Activated CD4-positive, alpha-beta T cell treated with anti-CD3 and anti-CD28 coated beads for 4 hours (primary cell): Measurements from ENCODE around the gene FKBP5.

Experiments used
- DNase-seq, 2 donors: peaks; one replicate each; pipeline ENCODE4 v3.0.0-alpha.2; 2020

The FKBP5 gene

DNA sequence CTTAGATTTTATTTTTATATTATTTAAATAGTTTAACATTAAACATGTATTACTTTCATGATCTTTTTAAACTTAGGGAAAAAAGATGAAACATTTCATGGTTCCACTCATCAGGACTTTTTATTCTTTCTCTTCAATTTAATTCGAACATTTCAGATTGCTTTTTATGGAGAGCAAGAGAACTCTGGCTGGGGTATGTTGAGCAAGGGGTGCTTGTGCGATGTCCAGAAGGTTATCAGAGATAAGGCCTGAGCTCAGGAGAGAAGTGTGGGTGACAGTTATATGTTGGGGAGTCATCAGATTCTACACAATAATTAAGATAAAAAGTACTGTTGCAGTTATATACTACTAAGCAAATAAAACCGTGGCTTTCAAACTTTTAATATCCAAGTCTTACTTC, 37.5 kb downstream of the FKBP5 start:
- no peak for DNase-seq

DNA sequence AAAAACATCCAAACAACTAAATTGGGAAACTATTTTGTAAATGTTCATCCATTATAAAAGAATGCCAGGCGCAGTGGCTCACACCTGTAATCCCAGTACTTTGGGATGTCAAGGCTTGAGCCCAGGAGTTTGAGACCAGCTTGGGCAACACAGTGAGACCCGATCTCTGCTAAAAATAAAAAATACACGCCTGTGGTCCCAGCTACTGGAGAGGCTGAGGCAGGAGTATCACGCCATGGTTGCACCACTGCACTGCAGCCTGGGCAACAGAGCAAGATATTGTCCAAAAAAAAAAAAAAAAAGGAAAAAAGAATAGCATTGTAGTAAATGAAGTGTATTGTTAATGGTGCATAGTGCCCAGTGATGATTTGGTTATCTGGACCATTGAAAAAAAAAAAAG, 38.7 kb downstream of the FKBP5 start:
- no peak for DNase-seq

DNA sequence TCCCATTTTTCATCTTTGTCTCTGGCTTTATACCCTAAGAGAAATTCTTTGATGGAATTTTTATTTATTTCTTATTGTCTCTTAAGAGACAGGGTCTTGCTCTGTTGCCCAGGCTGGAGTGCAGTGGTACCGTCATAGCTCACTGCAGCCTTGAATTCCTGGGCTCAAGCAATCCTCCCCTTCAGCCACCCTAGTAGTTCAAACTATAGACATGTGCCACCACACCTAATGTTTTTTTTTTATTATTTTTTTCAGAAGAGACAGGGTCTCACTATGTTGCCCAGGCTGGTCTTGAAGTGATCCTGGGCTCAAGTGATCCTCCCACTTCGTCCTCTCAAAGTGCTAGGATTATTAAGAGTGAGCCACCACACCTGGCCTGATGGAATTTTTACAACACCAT, 40.5 kb downstream of the FKBP5 start:
- DNase-seq: no peak

DNA sequence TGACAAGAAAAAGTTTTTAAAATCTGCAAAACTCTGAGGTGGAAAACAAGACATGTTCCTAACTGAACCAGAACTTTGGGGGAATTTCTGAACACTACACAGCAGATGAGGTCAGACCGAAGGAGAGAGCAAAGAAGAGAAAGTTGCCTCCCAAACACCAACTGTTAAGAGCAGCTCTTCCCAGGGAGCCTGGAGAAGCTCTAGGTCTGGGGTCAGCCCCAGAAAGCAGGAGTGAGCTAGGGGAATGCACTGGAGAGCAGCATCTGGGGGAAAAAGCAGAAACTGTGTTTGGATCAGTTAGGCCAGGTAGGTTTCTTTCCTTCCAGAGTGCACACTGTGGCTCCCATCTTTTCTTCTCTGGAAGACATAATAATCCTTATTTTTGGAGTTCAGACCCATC, 41.3 kb downstream of the FKBP5 start:
- DNase-seq: no peak

DNA sequence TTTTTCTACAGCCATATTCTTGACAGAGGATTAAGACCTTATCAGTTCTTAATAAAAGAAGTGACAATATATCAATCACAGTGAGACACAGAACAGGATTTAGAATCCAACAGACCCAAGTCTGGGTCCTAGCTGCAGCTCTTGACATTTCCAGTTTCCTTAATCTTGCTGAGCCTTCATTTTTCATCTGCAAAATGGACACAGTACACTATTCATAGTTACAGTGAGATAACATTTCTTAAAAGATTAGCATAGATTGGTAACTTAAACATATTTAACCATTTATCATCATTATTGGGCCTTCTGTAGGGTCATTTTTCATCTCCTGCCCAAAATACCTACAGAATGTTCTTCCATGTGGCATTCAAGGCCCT, 45.6 kb downstream of the FKBP5 start:
- no peak for DNase-seq

DNA sequence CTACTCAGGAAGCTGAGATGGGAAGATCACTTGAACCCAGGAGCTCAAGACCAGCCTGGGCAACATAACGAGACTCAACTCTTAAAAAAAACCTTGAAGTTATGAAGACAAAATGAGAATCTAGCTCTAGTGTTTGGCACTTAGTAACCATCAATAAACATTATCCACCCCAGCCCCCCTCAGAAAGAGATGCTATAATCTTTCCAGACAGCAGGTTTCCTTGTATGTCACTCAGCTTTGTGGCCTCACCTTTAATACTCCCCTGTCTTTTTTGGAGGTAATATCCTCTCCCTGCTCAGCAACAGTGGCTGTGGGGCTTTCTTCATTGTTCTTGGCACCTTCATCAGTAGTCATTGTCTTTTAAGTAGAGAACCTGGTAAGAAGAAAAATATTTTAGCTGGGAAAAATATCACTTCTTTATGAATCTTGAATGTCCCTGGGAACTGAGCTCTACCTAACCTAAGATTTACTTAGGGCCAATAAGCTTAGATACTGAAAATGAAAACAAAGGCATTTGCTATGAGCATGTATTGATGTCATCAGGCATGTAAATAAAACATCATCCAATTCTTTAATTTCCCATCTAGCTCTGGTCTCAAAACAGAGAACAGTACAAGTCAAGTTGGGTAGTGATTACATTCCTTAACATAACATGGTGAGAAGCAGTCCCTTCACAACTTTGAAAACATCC, 46.1 kb downstream of the FKBP5 start:
- DNase-seq: no peak

DNA sequence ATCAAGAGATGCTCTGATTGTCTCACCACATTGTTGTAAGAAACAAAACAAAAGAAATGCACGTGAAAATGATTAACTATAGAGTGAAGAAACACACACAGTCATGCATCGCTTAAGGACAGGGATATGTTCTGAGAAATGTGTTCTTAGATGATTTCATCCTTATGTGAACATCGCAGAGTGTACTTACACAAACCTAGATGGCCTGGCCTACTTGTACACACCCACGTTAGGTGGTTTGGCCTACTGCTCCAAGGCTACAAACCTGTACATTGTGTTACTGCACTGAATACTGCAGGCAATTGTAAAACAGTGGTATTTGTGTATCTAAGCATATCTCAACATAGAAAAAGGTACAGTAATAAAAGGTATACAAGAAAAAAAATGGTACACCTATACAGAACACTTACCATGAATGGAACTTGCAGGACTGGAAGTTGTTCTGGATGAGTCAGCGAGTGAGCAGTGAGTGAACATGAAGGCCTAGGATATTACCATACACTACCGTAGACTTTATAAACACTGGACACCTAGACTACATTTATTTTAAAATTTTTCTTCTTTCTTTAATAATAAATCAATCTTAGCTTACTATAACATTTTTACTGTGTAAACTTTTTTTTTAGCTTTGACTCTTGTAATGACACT, 48.6 kb downstream of the FKBP5 start:
- DNase-seq: no peak

DNA sequence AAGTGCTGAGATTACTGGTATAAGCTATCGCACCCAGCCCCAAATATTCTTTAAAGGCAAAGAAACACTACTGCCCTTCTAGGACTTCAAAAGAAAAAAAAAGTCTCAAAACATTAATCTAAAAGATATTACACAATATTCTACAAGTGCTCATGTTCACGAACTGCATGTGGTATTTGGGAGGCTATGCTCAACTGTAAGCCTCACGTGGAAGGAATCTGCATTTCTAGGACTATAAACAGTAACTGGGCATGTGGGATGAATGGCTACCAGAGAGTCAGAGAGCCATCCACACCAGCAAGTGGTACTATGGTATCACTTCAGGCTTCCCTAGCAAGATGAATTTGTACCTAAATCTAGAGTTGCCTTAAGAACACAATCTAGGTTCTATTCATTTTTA, 50.0 kb downstream of the FKBP5 start:
- DNase-seq: no peak

DNA sequence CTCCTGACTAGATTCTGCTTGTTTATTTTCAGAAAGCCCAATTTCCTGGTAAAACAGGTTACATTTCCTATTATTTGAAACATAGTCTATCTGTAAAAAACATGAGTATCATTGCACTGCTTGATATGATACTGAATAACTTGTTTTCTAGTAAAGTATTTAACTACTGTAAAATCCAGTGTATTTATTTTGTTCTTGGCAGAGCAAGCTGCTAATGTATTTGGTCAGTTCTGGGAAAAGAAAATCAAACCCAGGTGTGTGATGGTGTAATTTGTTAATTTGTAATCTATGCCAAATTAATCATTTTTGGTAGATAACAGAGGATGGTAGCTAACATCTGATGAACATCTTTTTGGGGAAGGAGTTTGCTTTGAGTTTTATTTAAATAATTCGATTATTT, 50.8 kb downstream of the FKBP5 start:
- no peak for DNase-seq

DNA sequence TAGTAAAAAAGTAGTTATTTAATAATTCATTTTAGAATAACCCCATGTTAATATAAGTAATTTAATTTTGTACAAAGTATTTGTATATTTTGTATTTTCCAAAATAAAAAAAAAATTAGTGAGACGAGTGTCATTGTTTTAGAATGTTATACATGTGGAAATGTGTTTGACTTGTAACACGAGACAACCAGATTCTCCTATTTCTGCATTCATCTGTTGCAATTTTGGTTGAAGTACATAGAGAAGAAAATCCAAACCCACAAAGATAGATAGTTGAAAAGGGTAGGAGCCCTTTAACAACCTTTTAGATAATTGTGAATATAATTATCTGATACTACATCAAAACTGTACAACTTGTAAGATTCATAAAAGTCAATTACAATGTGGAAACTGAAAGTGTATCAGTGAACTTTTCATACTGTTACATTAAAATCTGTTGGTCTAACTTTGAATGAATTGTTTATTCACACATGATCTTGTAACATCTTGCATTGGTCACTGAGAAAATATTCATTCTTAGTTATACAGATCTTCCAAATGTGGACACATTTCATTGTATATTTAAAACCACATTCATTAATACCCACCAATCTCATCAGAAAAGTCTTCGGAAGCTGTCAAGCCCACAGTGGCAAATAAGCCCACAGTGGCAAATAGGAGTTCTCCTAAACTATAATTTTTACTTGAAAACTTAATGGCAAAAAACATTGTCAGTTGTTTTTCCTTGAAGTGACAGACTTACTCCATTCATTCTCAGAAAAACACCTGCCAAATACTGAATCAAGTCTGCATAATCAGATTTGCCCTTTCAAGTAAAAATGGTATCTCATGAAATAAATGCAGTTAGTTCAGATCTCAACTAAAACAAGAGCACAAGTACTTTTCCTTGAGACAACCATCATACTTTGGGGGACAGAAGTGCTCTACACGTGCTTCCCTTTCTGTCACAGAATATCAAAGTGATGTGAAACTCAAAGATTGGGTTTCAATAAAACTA, 52.8 kb downstream of the FKBP5 start:
- DNase-seq: no peak

DNA sequence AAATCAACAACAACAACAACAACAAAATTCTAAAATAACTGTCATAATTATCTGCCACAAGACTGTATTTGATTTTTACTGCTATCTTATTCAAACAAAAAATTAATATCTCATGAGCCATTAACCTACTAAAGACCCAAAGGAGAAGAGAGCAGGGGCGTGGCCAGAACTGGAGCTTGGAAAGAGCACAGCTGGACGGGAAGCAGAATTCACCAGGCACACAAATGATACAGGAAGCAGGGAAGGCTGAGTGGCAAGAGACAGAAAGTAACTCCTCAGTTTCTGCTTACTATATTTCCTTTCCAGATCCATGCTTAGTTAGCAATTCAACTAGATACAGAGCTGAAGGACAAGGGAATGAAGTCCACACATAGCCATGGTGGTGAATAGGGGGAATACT, 54.4 kb downstream of the FKBP5 start:
- DNase-seq: no peak

DNA sequence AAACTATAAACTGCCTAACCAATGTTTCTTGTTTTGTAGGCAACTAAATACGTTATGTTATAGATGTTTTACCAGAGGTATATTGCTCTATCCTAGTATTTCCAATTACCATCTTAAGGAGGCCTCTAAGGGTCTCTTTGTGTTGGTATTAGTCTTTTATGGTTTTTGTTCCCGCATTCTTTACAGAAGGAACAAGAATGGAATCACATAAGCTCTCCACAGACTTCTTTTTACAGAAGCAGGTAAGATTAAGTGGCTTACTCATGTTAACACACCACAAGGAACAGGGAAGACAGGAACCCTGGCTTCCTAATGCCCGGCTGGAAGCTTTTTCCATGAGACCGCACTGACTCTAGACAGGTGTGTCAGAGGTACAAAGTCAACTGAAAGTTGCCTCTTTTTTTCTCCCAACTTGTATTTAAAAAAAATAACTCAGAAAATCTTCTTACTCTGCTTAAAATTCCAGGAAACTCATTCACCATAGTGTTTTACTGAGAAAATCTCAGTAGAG, 55.1 kb downstream of the FKBP5 start:
- no peak for DNase-seq

DNA sequence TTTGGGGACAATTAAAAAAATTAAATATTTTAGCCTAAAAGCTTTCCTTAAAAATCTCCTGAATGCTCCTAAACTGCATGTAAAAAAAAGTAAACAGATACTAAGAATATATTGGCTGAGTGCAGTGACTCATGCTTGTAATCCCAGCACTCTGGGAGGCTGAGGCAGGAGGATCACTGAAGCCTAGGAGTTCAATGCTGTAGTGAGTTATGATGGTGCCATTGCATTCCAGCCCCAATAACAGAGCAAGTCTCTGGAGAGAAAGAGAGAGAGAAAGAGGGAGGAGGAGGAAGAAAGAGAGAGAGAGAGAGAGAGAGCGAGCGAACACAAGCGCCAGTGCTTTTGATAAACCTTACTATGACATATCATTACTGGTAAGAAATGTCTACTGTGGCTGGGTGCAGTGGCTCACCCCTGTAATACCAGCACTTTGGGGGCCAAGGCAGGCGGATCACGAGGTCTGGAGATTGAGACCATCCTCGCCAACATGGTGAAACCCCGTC, 58.8 kb downstream of the FKBP5 start:
- DNase-seq: no peak

DNA sequence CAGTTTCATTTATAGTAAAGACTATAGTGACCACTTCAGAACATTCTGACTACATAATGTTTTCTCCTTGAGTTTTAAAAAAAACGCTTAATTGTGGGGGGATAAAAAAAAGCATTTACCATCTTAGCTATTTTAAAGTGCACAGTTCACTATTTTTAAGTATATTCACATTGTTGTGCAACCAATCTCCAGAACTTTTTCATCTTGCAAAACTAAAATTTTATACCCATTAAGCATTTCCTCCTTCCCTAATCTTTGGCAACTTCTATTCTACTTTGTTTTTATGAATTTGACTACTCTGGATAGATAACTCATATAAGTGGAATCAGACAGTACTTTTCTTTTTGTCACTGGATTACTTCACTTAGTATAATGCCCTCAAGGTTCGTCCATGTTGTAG, 62.3 kb downstream of the FKBP5 start:
- no peak for DNase-seq

DNA sequence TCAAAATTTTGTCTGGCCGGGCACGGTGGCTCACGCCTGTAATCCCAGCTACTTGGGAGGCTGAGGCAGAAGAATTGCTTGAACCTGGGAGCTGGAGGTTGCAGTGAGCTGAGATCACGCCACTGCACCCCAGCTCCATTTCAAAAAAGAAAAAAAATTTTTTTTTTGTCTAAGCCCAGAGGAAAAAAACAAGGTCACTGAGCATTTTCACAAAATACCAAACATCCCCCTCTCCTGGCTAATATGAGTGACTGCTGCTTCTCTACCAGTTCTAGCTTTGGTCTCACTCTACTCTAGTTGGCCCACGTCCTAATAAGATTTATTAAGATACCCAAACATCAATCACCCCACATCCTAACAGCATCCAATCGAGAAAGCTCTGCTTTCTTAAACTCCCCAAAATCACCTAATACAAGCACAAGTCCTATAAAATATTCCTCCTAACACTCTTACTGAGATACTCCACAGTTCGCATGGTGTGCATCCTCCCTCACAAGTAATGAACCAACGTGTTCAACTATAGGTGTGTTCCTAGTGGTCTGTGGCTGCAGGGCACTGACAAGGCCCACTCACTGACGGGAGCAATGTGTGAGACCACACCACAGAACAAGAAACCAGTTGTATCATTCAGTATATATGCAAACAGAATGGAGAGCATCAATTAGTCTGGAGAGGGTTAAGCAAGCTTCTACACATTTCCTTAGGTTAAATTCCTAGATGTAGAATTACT, 64.2 kb downstream of the FKBP5 start:
- no peak for DNase-seq

DNA sequence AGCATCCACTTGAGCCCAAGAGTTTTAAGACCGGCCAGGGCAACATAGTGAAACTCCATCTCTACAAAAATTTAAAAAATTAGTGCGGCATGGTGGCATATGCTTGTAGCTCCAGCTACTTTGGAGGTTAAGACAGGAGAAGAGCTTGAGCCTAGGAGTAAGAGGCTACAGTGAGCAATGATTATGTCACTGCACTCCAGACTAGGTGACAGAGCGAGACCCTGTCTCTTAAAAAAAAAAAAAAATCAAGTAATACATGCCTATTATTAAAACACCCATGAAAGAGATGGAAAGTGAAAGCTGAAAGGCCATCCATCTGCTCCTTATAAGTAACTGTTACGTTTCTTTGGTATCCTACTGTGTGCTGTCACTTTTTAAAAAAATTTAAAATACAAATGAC, 66.4 kb downstream of the FKBP5 start:
- no peak for DNase-seq

DNA sequence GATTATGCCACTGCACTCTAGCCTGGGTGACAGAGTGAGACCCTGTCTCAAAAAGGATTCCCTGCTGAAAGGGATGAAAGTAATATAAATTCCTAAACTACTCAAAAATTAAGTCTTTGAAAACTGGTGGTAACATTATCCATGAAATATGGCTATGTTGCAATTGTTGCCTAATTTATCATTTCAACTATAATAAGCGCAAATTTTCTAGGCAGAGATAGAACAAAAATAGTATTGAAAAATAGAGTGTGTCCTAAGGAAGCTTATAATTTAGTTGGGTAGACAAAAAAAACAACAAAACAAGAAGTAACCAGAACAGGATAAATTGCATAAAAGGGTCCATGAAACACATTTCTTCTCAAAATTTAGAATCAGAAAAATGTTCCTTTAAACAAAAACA, 68.0 kb downstream of the FKBP5 start:
- no peak for DNase-seq

DNA sequence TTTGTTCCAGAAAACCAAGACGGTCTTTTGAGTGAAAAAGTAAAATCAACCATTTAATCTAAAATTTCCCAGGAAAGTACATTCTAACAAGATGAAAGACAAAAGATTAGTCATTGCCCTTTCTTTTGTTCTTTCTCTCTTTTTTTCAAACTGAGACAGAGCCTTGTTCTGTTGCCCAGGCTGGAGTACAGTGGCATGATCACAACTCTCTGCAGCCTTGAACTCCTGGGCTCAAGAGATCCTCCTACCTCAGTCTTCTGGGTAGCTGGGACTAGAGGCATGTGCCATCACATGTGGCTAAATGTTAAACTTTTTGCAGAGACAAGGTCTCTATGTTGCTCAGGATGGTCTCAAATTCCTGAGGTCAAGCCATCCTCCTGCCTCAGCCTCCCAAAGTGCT, 75.0 kb downstream of the FKBP5 start:
- DNase-seq: no peak

DNA sequence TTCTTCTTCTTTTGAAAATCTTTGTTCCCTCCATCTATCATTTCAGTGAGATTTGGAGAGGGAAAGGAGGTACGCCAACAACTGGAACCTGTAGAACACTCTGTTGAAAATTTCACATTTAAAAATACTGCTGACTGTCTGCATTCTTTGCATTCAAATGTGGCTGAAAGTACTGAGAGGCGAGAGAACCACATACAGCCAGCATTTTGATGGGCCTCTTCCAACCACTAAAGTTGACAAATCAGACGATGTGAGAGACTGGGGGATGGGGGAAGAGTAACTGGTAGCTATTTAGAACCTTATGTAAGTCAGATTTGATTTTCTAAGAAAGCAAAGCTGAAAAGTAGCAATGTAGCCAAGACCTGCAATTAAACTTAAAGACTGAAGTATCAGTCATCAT, 77.5 kb downstream of the FKBP5 start:
- no peak for DNase-seq

DNA sequence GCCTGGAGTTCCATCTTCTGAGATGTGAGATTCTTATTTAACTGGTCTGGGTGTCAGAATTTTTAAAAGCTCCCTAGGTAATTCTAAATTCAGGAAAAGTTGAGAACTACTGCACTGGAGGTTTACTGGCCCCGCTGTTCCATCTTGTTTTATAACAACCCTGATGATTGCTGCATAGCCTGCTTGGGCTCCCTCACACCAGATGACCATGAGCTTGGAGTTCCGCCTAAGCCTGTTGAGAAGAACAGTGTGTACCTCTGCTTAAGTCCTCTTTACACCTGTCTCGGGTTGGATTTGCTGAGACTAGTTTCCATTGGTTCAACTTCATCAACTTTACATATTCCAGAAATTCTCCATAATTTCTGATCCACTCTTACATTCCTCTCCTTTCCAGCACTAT, 77.9 kb downstream of the FKBP5 start:
- DNase-seq: no peak

DNA sequence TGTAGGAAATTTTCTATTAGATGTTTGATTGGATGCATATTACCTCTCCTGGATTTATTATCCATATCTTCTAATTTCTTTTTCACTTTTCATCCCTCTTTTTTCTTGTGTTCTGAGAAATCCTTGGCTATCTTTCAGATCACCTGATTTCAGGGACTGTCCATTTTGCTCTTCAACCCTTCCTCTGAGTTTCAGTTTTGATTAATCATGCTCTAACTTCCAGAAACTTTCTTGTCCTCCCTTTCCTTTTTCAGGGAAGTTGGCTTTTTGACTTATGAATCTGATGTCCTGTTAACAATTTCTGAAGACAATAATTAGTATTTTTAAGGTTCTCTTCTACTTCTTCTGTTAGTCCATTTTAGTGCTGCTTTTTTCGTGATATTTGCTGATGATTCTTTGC, 79.1 kb downstream of the FKBP5 start:
- no peak for DNase-seq

DNA sequence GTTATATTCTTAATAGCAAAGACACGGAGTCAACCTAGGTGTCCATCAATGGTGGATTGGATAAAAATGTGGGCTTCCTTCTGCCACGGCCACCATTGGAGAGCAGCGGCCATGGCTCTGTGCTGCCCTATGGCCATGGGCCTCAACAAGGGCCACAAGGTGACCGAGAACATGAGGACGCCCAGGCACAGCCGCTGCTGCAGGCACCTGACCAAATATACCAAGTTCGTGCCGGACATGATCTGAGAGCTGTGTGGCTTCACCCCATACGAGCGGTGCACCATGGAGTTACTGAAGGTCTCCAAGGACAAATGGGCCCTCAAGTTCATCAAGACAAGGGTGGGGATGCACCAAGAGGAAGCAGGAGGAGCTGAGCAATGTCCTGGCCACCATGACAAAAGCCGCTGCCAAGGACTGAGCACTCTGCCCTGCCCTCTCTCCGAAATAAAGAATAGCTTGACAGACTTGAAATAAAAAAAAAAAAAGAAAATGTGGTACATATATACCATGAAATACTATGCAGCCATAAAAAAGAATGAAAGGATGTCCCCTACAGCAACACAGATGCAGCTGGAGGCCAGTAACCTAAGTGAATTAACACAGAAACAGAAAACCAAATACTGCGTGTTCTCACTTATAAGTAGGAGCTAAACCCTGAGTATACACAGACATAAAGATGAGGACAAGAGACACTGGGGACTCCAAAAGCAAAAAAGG, 81.0 kb downstream of the FKBP5 start:
- no peak for DNase-seq
